H1 (cell line): ENCODE data around the gene KCTD7. TPM values are rescaled to one million over a fixed set of nuclear protein-coding genes. Genes with fewer than 3 reads are reported as not detected.
A peak's percentile ranks its signal among the peaks of the same experiment; 100 is the strongest.

Source experiments
- CTCF ChIA-PET: fragments of 300-600 bp; sonication (Branson Sonifier 250); formaldehyde crosslinking; loops from one replicate; lab custom pipeline; 2021; ENCODE audit not compliant: partially characterized antibody; lab: Charles Lee
- POLR2A ChIA-PET: fragments of 300-600 bp; sonication (Branson Sonifier 250); formaldehyde crosslinking; loops from one replicate; lab custom pipeline; 2021; ENCODE audit warnings: inconsistent platforms; ENCODE audit not compliant: partially characterized antibody; lab: Charles Lee
- DNase-seq, 2 experiments: peaks; one replicate each; pipeline versions ENCODE4 v3.0.0 to v3.0.0-alpha.2; 2010 to 2022; ENCODE audit warnings: low spot score in 2 of 2, low read depth in 1 of 2, mixed read lengths in 1 of 2
- FAIRE-seq: peaks from 2 replicates; lab custom pipeline; 2011; peaks lifted over from hg19 to GRCh38; lab: Jason Lieb, UNC
- H2AFZ ChIP-seq: 2 replicates; pipeline ENCODE4 v1.8.1; 2012; ENCODE audit warnings: low read length, inconsistent platforms
- H2AK5ac ChIP-seq: 2 replicates; pipeline ENCODE4 v1.6.1; 2013; ENCODE audit warnings: low read depth, low read length
- H2BK120ac ChIP-seq: replicated peaks from 2 replicates; pipeline ENCODE3; 2013; ENCODE audit warnings: low read depth, low read length, inconsistent platforms
- H2BK12ac ChIP-seq: 2 replicates; pipeline ENCODE4 v1.6.1; 2013; ENCODE audit warnings: low read depth, low read length
- H2BK15ac ChIP-seq: 2 replicates; pipeline ENCODE4 v1.6.1; 2013; ENCODE audit warnings: low read length
- H2BK20ac ChIP-seq: 2 replicates; pipeline ENCODE4 v1.6.1; 2013; ENCODE audit warnings: low read length
- H2BK5ac ChIP-seq: 2 replicates; pipeline ENCODE4 v1.6.1; 2013; ENCODE audit warnings: low read depth, low read length
- H3K14ac ChIP-seq: 2 replicates; pipeline ENCODE4 v1.6.1; 2013; ENCODE audit warnings: inconsistent platforms; ENCODE audit not compliant: insufficient read length
- H3K18ac ChIP-seq: 2 replicates; pipeline ENCODE4 v1.6.1; 2013; ENCODE audit warnings: low read length; ENCODE audit errors: extremely low read depth
- H3K23ac ChIP-seq: 2 replicates; pipeline ENCODE4 v1.6.1; 2013; ENCODE audit warnings: inconsistent platforms; ENCODE audit not compliant: insufficient read length
- H3K23me2 ChIP-seq: 2 replicates; pipeline ENCODE4 v1.6.1; 2013; ENCODE audit warnings: low read depth, low read length
- H3K27ac ChIP-seq: 2 replicates; pipeline ENCODE4 v1.6.1; 2011; ENCODE audit warnings: low read depth, low read length, inconsistent platforms
- H3K27me3 ChIP-seq, 4 experiments: replicated peaks in 1 of 4; 1 replicate in 1 of 4; 2 replicates in 3 of 4; pipeline versions ENCODE4 v1.6.1 to v1.8.1; 2011 to 2013; ENCODE audit warnings: low read length in 3 of 4, mild to moderate bottlenecking in 3 of 4, inconsistent platforms in 2 of 4, mixed read lengths in 2 of 4, moderate library complexity in 1 of 4; ENCODE audit not compliant: control insufficient read depth in 3 of 4, insufficient read depth in 3 of 4; ENCODE audit errors: extremely low read depth in 1 of 4
- H3K36me3 ChIP-seq, 4 experiments: 2 replicates each; pipeline versions ENCODE4 v1.6.1 to v1.8.1; 2011 to 2013; ENCODE audit warnings: mild to moderate bottlenecking in 4 of 4, low read length in 3 of 4, moderate library complexity in 2 of 4, control low read depth in 1 of 4, inconsistent platforms in 1 of 4; ENCODE audit not compliant: insufficient read depth in 4 of 4, control insufficient read depth in 2 of 4
- H3K4ac ChIP-seq: replicated peaks from 2 replicates; pipeline ENCODE3; 2013; ENCODE audit warnings: low read length, low read depth, mixed read lengths, inconsistent platforms; ENCODE audit not compliant: insufficient read length
- H3K4me1 ChIP-seq, 4 experiments: replicated peaks in 1 of 4; 1 replicate in 1 of 4; 2 replicates in 3 of 4; pipeline versions ENCODE4 v1.6.1 to v1.8.1; 2011 to 2013; ENCODE audit warnings: low read length in 3 of 4, inconsistent platforms in 2 of 4, mixed read lengths in 1 of 4; ENCODE audit not compliant: insufficient read depth in 4 of 4, control insufficient read depth in 3 of 4
- H3K4me2 ChIP-seq, 2 experiments: 2 replicates each; pipeline versions ENCODE4 v1.6.1 to v1.8.1; 2011 to 2013; ENCODE audit warnings: low read depth in 2 of 2, low read length in 2 of 2, control low read depth in 1 of 2, inconsistent platforms in 1 of 2, mild to moderate bottlenecking in 1 of 2; ENCODE audit not compliant: insufficient read depth in 1 of 2
- H3K4me3 ChIP-seq, 4 experiments: fragments of 200-600, 300-600 bp in 1 of 4; sonication (generic), shearing (Covaris generic), sonication (Bioruptor Twin) in 1 of 4; 2 replicates each; pipeline versions ENCODE4 v1.5.1 to v1.8.1; 2011 to 2016; ENCODE audit warnings: low read length in 4 of 4, low read depth in 3 of 4, control low read depth in 2 of 4, inconsistent platforms in 2 of 4, mild to moderate bottlenecking in 2 of 4, mixed read lengths in 1 of 4, moderate library complexity in 1 of 4; ENCODE audit not compliant: insufficient read depth in 2 of 4; ENCODE audit errors: extremely low read depth in 1 of 4
- H3K56ac ChIP-seq: replicated peaks from 2 replicates; pipeline ENCODE3; 2013; ENCODE audit warnings: low read depth, mild to moderate bottlenecking, mixed read lengths, low read length, inconsistent platforms; ENCODE audit not compliant: insufficient read length
- H3K79me1 ChIP-seq: 2 replicates; pipeline ENCODE4 v1.6.1; 2013; ENCODE audit warnings: low read depth, low read length, control low read depth
- H3K79me2 ChIP-seq, 2 experiments: 2 replicates each; pipeline versions ENCODE4 v1.6.1 to v1.8.1; 2012 to 2013; ENCODE audit warnings: low read length in 2 of 2, mild to moderate bottlenecking in 2 of 2, inconsistent platforms in 1 of 2; ENCODE audit not compliant: insufficient read depth in 2 of 2, control insufficient read depth in 1 of 2
- H3K9ac ChIP-seq, 4 experiments: replicated peaks in 1 of 4; 1 replicate in 1 of 4; 2 replicates in 3 of 4; pipeline versions ENCODE4 v1.6.1 to v1.8.1; 2011 to 2013; ENCODE audit warnings: low read depth in 3 of 4, low read length in 3 of 4, control low read depth in 2 of 4, mild to moderate bottlenecking in 2 of 4, moderate library complexity in 2 of 4, inconsistent platforms in 1 of 4; ENCODE audit errors: extremely low read depth in 1 of 4
- H3K9me3 ChIP-seq, 2 experiments: 2 replicates each; pipeline versions ENCODE4 v1.6.1 to v1.8.1; 2012 to 2013; ENCODE audit warnings: mild to moderate bottlenecking in 2 of 2, moderate library complexity in 2 of 2, control low read depth in 1 of 2, inconsistent platforms in 1 of 2, low read depth in 1 of 2, low read length in 1 of 2, mixed read lengths in 1 of 2; ENCODE audit not compliant: insufficient read depth in 2 of 2
- H4K20me1 ChIP-seq, 2 experiments: replicated peaks in 1 of 2; 2 replicates each; pipeline versions ENCODE3 to v1.8.1; 2011 to 2013; ENCODE audit warnings: inconsistent platforms in 2 of 2, low read length in 2 of 2, mild to moderate bottlenecking in 1 of 2; ENCODE audit not compliant: insufficient read depth in 2 of 2, control insufficient read depth in 1 of 2
- H4K5ac ChIP-seq: 2 replicates; pipeline ENCODE4 v1.6.1; 2013; ENCODE audit warnings: low read length, low read depth, mixed read lengths, inconsistent platforms; ENCODE audit not compliant: insufficient read length
- H4K8ac ChIP-seq: 2 replicates; pipeline ENCODE4 v1.8.0; 2013; ENCODE audit warnings: mild to moderate bottlenecking, moderate library complexity, low read length, inconsistent platforms; ENCODE audit not compliant: insufficient read depth; ENCODE audit errors: extremely low read depth
- H4K91ac ChIP-seq: replicated peaks from 2 replicates; pipeline ENCODE3; 2013; ENCODE audit warnings: low read length, mixed read lengths, inconsistent platforms; ENCODE audit not compliant: insufficient read length
- CEBPB ChIP-seq: IDR thresholded peaks from 2 replicates; pipeline ENCODE4 v1.6.1; 2012; ENCODE audit warnings: low read depth, low read length
- CREB1 ChIP-seq: IDR thresholded peaks from 2 replicates; pipeline ENCODE4 v1.6.1; 2012; ENCODE audit warnings: inconsistent platforms
- EP300 ChIP-seq, 2 experiments: IDR thresholded peaks; 1 replicate in 1 of 2; 2 replicates in 1 of 2; pipeline ENCODE4 v1.6.1; 2011 to 2012; ENCODE audit warnings: low read depth in 2 of 2, low read length in 2 of 2, mild to moderate bottlenecking in 2 of 2, borderline replicate concordance in 1 of 2, inconsistent platforms in 1 of 2, moderate library complexity in 1 of 2
- HDAC2 ChIP-seq, 2 experiments: fragments of 300-600 bp in 1 of 2; sonication (generic) in 1 of 2; IDR thresholded peaks; 2 replicates each; pipeline ENCODE4 v1.6.1; 2011 to 2012; ENCODE audit warnings: low read depth in 2 of 2, low read length in 2 of 2, mild to moderate bottlenecking in 2 of 2, moderate library complexity in 2 of 2, borderline replicate concordance in 1 of 2, inconsistent platforms in 1 of 2
- KDM4A ChIP-seq: IDR thresholded peaks from one replicate; pipeline ENCODE4 v1.7.1; 2012; ENCODE audit warnings: low read depth, mild to moderate bottlenecking, moderate library complexity, low read length, inconsistent platforms; ENCODE audit not compliant: severe bottlenecking
- POLR2A ChIP-seq, 2 experiments: IDR thresholded peaks; 1 replicate in 1 of 2; 2 replicates in 1 of 2; pipeline ENCODE4 v1.6.1; 2011; ENCODE audit warnings: low read depth in 2 of 2, low read length in 2 of 2, mild to moderate bottlenecking in 2 of 2; ENCODE audit errors: control extremely low read depth in 1 of 2
- RBBP5 ChIP-seq: IDR thresholded peaks from 2 replicates; pipeline ENCODE4 v1.7.1; 2012; ENCODE audit warnings: low read depth, mild to moderate bottlenecking, inconsistent platforms, low read length, moderate library complexity, borderline replicate concordance
- SIN3A ChIP-seq, 2 experiments: IDR thresholded peaks in 1 of 2; conservative IDR thresholded peaks in 1 of 2; 2 replicates each; pipeline ENCODE4 v1.6.1; 2011 to 2012; ENCODE audit warnings: low read length in 2 of 2, improper control_type of control experiment in 1 of 2, low read depth in 1 of 2, mild to moderate bottlenecking in 1 of 2
- SIRT6 ChIP-seq: IDR thresholded peaks from one replicate; pipeline ENCODE4 v1.7.1; 2012; ENCODE audit warnings: low read length, inconsistent platforms
- TAF1 ChIP-seq: IDR thresholded peaks from 2 replicates; pipeline ENCODE4 v1.6.1; 2011; ENCODE audit warnings: mild to moderate bottlenecking, low read depth, low read length
- TEAD4 ChIP-seq: IDR thresholded peaks from 2 replicates; pipeline ENCODE4 v1.6.1; 2012; ENCODE audit warnings: low read depth, low read length, inconsistent platforms, mixed read lengths
- WGBS, 2 experiments: shearing (Covaris generic) in 1 of 2; methylation state at CpG; one replicate each; pipeline versions ENCODE4 v1.1.6 to v1.1.7; 2013 to 2015; ENCODE audit warnings: low lambda C conversion rate in 2 of 2, mixed read lengths in 2 of 2, inconsistent platforms in 1 of 2, low coverage in 1 of 2, missing lambda C conversion rate in 1 of 2; ENCODE audit not compliant: insufficient replicate concordance in 2 of 2, insufficient coverage in 1 of 2, insufficient read length in 1 of 2; ENCODE audit errors: extremely low coverage in 1 of 2, missing lambda C conversion rate in 1 of 2; 5-methylcytosine and 5-hydroxymethylcytosine counted together
- polyA plus RNA-seq, 7 experiments: library from polyadenylated mRNA; depleted of rRNA in 3 of 7; stranded (reverse) in 5 of 7; unstranded in 2 of 7; fragments of >200 nt in 5 of 7; fragments of 200-250 nt in 2 of 7; gene quantifications; 1 replicate in 5 of 7; 2 replicates in 1 of 7; 4 replicates in 1 of 7; pipeline versions ENCODE4 v1.2.1 to v1.2.3, GENCODE V29; 2011 to 2013; ENCODE audit warnings: missing spikeins in 2 of 7, mixed read lengths in 2 of 7
- total RNA-seq: library from RNA; stranded (reverse); fragmentation: NEBNext Ultra II Directional; extraction: Animal tissue kit (Norgen Biotek cat#: 25700); gene quantifications from 2 replicates; pipeline ENCODE4 v1.2.1, GENCODE V29; 2021

Gene KCTD7
- total and polyA plus RNA-seq, 2 of the 8 experiments (the other 6 are each of a cell fraction or from before 2014, with no cell fraction given) = 8.6 to 11.9 TPM

DNA sequence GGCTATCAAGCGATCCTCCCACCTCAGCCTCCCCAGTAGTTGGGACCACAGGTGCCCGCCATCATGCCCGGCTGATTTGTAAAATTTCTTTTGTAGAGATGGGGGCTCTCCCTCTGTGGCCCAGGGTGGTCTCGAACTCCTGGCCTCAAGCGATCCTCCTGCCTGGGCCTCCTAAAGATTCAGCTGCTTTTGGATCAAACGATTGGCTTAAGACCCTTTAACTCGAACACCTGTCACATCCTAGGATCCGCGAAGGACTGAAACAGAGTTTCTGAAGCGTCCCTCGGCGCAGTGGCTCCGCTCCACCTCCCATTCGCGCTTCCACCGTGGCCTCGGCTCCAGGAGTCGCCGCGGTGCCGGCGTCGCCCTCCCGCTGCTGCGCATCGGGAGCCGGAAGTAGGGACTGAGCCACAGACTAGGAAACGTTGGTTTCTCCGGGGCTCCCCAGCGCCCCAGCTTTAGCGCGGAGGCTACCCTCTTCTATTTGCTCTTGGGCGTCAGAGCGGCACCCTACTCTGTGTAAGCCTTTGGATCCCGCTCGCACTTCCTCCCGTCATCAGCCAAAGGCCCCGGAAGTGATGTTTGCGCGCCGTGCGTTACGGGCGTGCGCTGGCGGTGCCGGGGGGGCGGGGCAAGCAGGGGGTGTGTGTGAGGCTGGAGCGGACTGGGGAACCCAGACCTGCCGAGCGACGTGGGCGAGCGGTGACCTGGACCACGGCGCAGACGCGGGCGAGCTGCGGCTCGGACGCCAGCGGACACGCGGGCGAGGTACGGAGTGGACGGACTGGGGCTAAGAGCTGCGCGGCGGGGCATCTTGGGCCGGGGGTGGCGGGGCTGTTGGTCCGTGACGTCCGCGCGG, 53.0 kb downstream of the KCTD7 start:
- peaks cover 0 to 3% of the 10 kb centered on the region in 2 experiments; a peak in 1 of 4 replicates for H3K79me2 ChIP-seq
- no peaks in the 10 kb centered on the region for H3K9me3 ChIP-seq
- H3K4me2 ChIP-seq = peak overlapping the region; percentile 64 to 71
- H3K23me2 ChIP-seq = peaks cover 8% of the 10 kb centered on the region; the same call in 1 of the 2 replicates
- FAIRE-seq (no peak), DNase-seq (peak; percentile 44 to 98)
- peaks cover 4% of the 10 kb centered on the region; the same call in 1 of the 2 replicates for H3K79me1 ChIP-seq
- no peak overlapping the region for H2BK120ac ChIP-seq
- no peak overlapping the region for H3K23ac ChIP-seq
- peak overlapping the region; percentile 76; the same call in 1 of the 2 replicates for H3K27ac ChIP-seq
- H3K4ac ChIP-seq = no peak overlapping the region
- no peak overlapping the region for H2BK15ac ChIP-seq
- no peak overlapping the region for H2BK20ac ChIP-seq
- peak overlapping the region; percentile 52 to 95 (median 72) for H3K9ac ChIP-seq
- H4K91ac ChIP-seq = peak overlapping the region; percentile 65
- peak overlapping the region; percentile 75; the same call in 1 of the 2 replicates for H2AFZ ChIP-seq
- 6% methylated on average over 46 of the region's 78 CpGs; no CpG with 5 or more reads in 1 of the 2 experiments for WGBS, 2 experiments
- peak overlapping the region; percentile 83 for H4K5ac ChIP-seq
- no peaks in the 10 kb centered on the region for H3K36me3 ChIP-seq
- H4K20me1 ChIP-seq = peaks cover 0 to 2% of the 10 kb centered on the region in 2 experiments
- ChIA-PET CTCF (interaction anchor here (0.6 kb wide), 1 partner anchor 307 kb away, joined by 3 read pairs; no protein-coding TSS in a partner anchor), POLR2A (interaction anchor here (0.5 to 1.2 kb wide), 7 partner anchors 10 to 166 kb away, joined by 3 to 4 read pairs (median 3); no protein-coding TSS in a partner anchor)
- peak overlapping the region; percentile 59 for H3K56ac ChIP-seq
- no peak overlapping the region for H2AK5ac ChIP-seq
- no peaks in the 10 kb centered on the region for H3K27me3 ChIP-seq
- H3K4me1 ChIP-seq = no peaks in the 10 kb centered on the region; a peak in 2 of 7 replicates
- no peak overlapping the region for H2BK5ac ChIP-seq
- H4K8ac ChIP-seq = peak overlapping the region; percentile 98; the same call in 1 of the 2 replicates
- H3K14ac ChIP-seq = no peak overlapping the region
- H3K18ac ChIP-seq = peak overlapping the region; percentile 87
- H3K4me3 ChIP-seq = peak overlapping the region; percentile 75 to 91 (median 78)
- H2BK12ac ChIP-seq = no peak overlapping the region
- TF ChIP-seq TEAD4 (no peak), SIN3A (conservative IDR thresholded peaks at IDR 0.05 in 1 of 2, IDR thresholded peaks at IDR 0.05 in 1 of 2; ENCODE audit: low read depth in 1 of 2, low read length in 2 of 2) (peak in 1 of 2 experiments; percentile 74; a peak in 2 of 4 replicates), SIRT6 (no peak), CEBPB (no peak), KDM4A (peak; percentile 80), EP300 (IDR thresholded peaks at IDR 0.05; ENCODE audit: borderline replicate concordance in 1 of 2, low read depth in 2 of 2, low read length in 2 of 2) (no peak), POLR2A (IDR thresholded peaks at IDR 0.05; ENCODE audit: control extremely low read depth in 1 of 2, low read depth in 2 of 2, low read length in 2 of 2) (peak; percentile 45 to 74), HDAC2 (IDR thresholded peaks at IDR 0.05; ENCODE audit: borderline replicate concordance in 1 of 2, low read depth in 2 of 2, low read length in 2 of 2) (0 out of 4 replicates have a peak, but pooled peaks of 1 of the 2 experiments have one; percentile 25), RBBP5 (peak; percentile 37; the same call in 1 of the 2 replicates), TAF1 (peak; percentile 77; the same call in 1 of the 2 replicates), CREB1 (peak; percentile 95)
